Fibroblast of the aortic adventitia (primary cell): ENCODE data around the gene ACOX1. TPM values are rescaled to one million over a fixed set of nuclear protein-coding genes. Genes with fewer than 3 reads are reported as not detected.

Experiments used
- DNase-seq: peaks from one replicate; pipeline ENCODE4 v3.0.0-alpha.2; 2010; ENCODE audit warnings: low read depth
- H3K4me3 ChIP-seq: 2 replicates; pipeline ENCODE4 v1.5.1; 2011; ENCODE audit warnings: low read depth, mild to moderate bottlenecking, control low read depth, low read length, moderate library complexity
- total RNA-seq: library from RNA; depleted of rRNA; stranded (reverse); fragments of >200 nt; gene quantifications from 2 replicates; pipeline ENCODE4 v1.2.3, GENCODE V29; 2012; ENCODE audit warnings: low replicate concordance
- TF ChIP-seq, protein P1 (sequence below): IDR thresholded peaks from 2 replicates; pipeline ENCODE4 v1.5.1; 2011; ENCODE audit warnings: mild to moderate bottlenecking, low read length, control low read depth, inconsistent platforms; ENCODE audit not compliant: insufficient read depth

Gene ACOX1
- total RNA-seq, 1 donor: 61.5 TPM

DNA sequence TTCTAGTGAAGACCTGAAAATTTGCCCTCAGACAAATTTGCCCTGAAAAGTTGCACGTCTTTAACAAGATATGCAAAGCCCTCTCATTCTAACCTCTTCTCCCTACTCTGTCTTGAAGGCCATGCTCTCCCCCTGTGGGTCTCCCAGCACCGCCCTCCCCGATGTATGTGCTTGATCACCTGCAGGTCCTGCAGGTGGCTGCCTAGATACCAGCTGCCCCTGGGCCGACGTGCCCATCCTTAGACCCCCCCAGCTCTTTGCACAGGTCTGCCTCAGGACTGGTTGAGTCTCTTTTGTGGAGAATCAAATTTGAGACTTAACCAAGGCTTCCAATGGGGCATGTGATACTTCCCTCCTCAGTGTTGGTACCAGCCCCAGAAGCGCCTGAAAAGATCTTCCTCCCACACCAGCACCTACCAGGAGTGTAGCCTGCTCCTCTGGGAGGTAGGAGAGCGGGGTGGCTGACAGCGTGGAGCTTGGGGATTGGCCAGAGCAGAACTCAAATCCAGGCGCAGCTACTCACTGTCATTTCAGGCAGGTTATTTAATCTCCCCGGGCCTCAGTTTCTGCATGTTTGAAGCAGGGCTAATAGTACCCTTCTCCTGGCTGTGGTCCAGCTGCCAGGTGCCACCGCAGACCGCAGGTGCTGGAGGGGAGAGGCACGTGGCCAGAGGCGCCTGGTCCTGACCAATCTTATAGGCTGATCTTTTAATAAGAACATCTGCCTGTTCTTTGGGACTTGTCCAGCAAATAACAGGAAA is 69.7 kb downstream of the ACOX1 start:
- no peak overlapping the region for H3K4me3 ChIP-seq

GRCh38 chr17:75908201-75908600 is 70.8 kb downstream of the ACOX1 start:
- TF ChIP-seq, protein P1, sequence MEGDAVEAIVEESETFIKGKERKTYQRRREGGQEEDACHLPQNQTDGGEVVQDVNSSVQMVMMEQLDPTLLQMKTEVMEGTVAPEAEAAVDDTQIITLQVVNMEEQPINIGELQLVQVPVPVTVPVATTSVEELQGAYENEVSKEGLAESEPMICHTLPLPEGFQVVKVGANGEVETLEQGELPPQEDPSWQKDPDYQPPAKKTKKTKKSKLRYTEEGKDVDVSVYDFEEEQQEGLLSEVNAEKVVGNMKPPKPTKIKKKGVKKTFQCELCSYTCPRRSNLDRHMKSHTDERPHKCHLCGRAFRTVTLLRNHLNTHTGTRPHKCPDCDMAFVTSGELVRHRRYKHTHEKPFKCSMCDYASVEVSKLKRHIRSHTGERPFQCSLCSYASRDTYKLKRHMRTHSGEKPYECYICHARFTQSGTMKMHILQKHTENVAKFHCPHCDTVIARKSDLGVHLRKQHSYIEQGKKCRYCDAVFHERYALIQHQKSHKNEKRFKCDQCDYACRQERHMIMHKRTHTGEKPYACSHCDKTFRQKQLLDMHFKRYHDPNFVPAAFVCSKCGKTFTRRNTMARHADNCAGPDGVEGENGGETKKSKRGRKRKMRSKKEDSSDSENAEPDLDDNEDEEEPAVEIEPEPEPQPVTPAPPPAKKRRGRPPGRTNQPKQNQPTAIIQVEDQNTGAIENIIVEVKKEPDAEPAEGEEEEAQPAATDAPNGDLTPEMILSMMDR: no peak
- no peak for DNase-seq
- no peak overlapping the region for H3K4me3 ChIP-seq

More for the DNA sequence above, 69.7 kb downstream of the ACOX1 start:
- DNase-seq: no peak
- TF ChIP-seq, protein P1: no peak

GRCh38 chr17:75906143-75906884 is 72.7 kb downstream of the ACOX1 start:
- H3K4me3 ChIP-seq: no peak overlapping the region
- TF ChIP-seq, protein P1: no peak
- DNase-seq: no peak

- TF ChIP-seq, protein P1: peak; percentile 86
- peak within 1 kb of the TSS; percentile 81 for H3K4me3 ChIP-seq
- DNase-seq: peak; percentile 88
Observed at GRCh38 chr17:75904749-75905521, 74.0 kb downstream of the ACOX1 start, which contains the start of gene MRPL38. Gene MRPL38, minus strand, starts transcription at chr17:75904884. Its CDS starts 9 bp downstream, at chr17:75904875.

GRCh38 chr17:75902406-75902805 is 76.6 kb downstream of the ACOX1 start:
- DNase-seq: no peak
- H3K4me3 ChIP-seq: no peak overlapping the region
- TF ChIP-seq, protein P1: no peak

DNA sequence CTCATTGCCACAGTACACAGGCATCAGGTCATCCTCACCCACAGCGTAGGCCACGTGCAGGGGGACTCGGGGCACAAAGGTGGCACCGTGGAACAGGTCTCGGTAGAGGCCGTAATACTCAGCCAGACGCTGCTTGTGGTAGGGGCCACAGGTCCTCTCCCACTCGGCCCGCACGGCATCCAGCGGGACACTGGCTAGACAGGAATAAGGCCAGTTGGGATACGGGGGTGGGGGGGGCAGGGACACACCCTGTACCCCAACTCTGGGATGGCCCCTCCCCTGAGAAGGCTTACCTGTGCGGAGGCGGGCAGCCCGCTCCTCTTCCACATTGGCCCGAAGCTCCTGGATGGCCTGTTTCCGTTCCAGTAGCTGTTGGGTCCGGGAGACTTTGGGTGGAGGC is 77.2 kb downstream of the ACOX1 start:
- no peak overlapping the region for H3K4me3 ChIP-seq
- TF ChIP-seq, protein P1: no peak
- DNase-seq: no peak
